Inflammatory macrophage treated with lipopolysaccharide for 4 hours (primary cell): ENCODE data around the gene RGL1.

Experiments
- DNase-seq: peaks from one replicate; pipeline ENCODE4 v3.0.0-alpha.2; 2020

The RGL1 gene

DNA sequence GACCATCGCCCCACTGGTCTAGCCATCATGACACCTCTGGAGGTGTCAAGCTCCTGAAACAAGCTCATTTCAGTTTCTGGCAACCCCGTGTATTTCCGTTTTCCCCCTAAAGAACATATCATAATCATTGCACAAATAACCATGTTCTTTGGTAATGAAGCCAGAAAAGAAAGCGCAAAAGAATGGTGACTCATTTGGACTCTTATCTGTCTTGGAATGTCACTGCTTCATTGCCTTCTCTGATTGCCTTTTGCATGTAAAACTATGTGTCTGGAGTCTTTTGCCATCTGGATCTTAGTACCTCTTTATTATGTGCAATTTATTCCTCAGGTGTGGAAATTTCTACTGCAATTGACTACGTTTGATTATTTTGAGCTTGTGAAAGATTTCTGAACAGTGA is 122.1 kb downstream of the RGL1 start:
- no peak for DNase-seq

DNA sequence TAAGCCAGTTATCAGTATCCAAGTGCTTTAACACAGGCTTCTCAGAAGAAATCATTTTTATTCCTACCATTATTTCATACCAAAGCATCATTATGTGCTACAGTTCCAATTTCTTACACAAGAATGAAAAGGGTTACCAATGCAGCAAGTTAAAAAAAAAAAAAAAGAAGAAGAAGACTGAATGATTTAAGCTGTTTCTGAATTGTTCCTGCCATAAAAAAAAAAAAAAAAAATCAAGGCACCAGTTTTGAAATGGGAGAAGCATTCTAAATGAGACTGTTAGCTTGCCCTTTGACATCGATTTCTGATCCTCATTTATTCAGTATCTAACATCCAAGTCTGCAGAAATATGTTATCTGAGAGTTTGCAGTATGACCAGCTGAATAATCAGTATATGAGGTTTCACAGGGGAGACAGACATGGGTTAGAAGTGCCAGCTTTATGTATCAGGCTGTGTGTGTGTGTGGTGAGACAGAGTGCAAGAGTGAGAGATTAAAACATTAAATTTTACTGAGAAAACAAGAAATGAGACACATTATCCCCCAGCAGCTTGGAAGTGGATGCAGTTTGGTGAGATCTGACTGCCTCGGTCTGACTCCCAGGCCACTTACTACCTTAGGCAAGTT is 126.8 kb downstream of the RGL1 start:
- no peak for DNase-seq

DNA sequence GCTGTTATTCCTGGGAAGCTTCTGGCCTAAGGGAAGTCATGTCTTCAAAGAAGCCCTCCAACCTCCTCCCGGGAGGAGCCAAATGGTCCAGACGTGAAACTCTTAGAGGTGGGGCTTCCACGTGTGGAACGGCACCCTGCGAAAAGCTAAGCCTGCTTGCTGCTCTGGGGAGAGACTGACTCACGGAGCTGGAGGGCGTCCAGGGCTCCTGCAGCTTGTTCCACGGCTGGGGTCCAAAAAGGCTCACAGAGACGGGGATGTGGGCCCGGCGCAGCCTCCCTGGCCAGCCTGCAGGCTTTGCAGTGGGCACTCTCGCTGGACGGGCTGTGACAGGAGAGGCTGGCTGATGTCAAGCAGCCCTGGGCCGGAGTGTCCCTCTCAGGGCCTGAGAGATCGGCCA is 127.5 kb downstream of the RGL1 start:
- DNase-seq = no peak

DNA sequence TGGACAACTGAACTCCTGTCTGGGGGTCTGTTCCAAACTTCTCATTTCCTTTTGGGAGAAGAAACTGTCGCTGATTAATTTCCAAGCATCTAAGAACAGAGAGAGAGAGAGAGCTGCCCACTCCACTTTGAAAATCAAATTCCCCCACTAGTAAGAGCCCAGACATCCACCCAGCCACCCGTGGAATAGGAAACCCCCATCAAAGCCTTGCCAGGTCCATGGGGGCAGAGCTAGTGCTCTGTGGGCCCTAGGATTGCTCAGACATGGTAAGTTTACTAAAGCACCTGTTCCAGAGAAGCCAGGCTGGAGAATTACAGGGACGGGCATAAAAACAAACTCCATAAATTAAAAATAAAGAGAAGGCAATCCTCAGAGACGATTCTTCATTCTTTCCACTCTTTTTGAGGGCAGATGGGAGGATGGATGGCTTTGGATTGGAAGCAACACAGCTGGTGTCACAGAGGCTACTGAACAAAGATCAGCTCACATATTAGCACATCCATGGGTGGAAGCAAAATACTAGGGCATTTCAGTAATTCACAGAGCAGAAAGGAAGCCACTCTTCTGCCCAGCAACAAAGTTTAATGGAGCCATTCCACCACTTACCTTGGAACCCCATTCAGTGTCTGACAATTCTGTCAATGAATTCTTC is 128.7 kb downstream of the RGL1 start:
- DNase-seq = no peak

DNA sequence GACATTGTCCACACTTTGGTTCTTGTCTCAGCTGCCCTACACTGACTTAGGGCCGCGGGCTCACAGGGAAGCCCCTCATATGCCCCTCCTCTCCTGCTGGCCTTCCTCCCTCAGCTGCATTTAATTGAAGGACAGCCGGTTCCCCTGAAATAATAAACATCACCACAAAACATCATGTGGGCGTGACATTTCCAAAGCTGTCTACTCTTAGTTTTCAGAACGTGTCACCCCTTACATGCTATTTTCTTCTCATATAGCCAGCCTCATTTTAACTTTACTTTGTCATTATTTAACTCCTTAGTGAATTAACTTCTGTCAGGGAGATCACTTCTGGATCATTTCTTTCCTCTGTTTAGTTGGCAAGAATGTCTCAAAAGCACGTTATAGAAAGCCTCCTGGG is 129.4 kb downstream of the RGL1 start:
- DNase-seq = no peak

DNA sequence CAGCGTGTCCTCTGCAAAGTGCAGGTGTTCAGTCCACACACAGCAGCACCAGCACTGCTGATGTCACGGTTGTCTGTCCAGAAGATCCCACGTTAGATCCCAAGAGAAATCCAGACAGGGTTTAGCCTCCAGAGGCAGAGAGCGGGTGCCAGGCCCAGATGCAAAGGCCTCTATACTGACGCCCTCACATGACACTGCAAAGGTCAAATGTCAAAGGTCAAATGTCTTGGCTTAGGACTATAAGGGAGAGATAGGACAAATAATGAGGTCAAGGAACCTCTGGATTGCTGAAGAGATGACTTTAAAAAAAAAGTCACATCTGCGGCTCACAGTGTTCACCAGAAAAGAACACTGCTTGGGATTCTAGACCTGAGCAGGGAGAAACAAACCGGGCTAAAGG is 131.1 kb downstream of the RGL1 start:
- no peak for DNase-seq

DNA sequence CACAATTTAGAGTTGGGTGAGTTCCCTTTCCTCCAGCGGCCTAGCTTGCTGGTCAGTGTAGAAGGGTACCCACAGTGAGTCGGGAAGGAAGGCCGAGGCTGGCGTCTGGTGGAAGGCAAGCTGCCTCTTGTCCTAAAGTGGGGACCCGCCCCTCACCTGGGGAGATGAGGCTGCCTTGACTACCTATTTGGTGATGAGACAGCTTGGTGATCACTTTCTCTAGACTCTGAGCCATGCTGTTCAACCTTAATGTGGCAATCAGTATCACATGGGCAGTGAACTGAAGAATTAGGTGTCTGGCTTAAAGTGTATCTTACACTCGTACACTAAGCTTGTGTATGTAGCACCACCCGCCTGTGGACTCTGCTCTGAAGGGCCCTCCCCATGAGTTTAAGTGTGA is 131.9 kb downstream of the RGL1 start:
- no peak for DNase-seq

DNA sequence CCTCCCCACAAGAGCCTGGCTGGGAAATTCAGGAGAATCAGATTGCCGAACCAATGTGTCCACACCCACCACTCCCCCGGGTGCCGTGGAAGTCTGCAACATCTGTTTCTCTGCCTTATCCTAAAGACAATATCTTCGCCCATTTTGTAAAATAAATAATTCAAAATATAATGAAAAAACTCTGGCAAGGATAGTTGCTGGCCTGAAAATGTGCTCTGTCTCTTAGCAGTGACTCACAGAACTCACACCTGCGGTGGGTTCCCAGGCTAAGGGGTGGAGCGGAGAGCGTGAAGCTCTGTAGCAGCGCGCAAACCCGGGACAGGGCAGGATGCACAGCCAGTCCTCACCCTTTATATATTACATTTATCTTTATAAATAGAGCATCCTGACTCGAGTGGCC is 132.7 kb downstream of the RGL1 start:
- DNase-seq = no peak

DNA sequence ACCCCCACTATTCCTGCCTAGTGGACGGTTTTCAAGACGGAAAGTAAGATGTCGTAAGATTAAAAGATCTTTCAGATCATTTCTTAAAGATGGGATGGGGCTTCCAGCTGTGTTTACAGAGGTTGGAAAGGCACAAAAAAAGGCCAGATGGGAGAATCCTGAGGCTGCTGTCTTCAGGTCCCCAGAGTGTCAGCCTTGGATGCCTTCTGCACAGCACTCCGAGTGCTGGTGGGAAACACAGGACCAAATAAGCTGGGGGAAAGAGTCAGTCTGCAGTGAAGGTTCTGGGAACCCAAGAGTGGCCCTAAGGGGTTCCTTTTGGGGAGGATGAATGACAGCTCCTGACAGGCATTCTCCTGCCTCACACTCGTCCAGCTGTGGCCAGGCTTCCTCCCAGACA is 136.1 kb downstream of the RGL1 start:
- DNase-seq = no peak

DNA sequence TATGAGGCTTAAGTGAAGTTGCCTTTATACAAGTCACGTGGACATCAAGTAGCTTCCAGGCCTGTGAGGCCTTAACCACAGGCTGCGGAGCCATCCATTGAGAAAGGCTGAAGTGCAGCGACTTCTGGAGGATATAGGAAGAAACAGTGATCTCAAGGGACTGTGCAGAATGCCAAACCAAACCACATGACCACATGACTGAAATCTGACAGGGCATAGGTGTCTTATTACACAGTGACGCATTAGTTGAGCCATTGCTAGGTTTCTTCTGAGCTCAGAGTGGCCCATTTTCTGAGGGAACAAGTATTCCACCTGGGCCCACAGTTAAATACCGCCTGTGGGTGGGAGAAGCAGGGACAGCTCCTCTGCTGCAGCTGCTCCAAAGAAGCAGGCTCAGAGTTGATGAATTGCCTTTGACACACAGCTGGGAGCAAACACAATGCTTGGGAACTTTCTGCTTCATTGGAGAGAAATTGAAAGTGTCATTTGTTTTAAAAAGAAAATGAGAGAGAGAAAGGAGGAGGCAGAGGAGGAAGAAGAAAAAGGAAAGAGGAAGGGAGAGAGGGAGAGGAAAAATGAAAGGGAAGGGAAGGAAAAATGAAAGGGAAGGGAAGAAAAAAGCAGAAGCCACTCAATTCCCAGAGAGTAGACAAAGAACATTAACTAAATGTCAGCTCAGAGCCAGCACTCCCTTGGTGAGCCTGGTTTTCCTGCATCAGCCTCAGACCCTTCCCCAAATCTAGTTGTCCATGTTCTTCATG is 138.2 kb downstream of the RGL1 start:
- peak; percentile 45 for DNase-seq

DNA sequence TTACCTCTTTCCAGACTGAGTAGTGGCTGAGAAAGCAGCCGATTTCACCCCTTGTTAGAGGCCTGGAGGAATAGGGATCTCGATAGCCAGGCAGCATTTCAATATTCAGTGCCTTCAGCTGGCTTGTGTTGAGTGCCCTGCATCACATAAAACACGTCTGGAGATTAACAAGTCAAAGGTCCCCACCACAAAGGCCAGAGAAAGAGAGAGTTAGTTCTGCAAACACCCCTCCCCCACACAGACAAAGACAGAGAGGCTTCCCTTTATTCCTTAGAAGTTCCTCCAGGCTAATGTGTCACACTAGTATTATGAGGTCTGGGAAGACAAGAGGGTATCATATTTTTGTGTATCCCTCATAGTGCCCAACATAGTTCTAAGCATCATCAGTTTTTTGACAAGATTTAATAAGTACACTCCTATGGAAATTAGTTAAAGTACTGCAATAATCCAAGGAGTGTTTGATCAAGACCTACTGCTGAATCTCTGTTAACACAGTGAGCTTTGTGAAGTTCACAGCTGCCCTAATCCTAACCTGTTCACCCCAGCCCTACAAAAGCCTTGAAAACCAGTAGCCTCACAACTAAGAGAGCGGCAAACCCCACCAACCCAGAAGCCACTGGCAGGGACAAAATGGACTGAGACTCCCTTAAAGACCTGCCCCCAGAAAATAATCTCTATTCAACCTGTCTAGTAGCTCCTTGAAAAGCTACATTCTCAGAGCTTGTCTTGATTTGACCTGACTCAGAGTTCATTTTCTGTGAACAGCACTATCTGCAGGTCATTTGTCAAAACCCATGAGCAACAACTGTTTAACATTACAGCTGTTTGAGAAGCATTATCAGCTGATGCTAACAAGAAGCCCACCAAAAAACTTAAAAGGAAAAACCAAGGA is 140.8 kb downstream of the RGL1 start:
- DNase-seq = peak; percentile 38

DNA sequence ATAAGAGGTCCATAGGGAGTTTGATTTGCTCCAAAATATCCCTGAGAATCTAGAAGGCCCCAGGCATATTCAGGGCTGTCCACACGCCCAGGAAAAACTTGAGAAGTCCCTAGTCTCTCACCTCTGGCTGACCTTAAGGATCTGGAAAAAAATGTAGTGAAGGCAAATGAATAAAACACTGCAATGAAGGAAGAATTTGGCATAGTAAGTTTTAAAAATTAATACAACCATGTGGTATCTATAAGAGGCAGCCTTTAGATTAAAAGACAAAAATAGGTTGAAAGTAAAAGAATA is 141.3 kb downstream of the RGL1 start:
- DNase-seq = no peak

DNA sequence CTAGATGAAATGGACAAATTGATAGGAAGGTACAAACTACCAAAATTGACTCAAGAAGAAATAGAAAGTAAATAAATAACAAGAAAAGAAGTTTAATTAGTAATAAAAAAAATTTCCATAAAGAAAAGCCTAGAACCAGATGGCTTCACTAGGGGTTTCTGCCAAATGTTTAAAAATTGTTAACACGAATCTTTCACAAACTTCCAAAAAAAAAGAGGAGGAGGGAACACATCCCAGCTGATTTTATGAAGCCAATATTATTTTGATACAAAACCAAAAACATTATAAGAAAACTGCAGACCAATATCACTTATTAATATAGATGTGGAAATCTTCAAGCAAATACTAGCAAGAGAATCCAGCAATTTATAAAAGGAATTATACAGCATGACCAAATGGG is 143.1 kb downstream of the RGL1 start:
- no peak for DNase-seq

DNA sequence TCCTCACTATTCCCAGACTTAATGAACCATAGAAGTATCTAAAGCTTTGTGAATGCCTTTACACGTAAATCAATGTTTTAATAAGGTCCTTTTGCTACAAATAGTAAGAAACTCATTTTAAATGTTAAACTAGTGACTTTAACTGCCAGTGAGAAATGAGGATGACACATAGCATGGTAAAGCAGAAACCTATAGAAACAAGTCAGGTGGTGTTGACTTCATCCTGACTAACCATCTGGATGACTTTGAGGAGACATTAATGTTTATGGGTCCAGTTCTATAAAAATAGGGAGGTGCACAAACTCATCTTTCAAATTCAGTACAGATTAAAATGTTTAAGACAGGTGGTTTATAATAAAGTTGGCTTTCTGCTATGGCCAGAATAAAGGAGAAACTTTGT is 147.2 kb downstream of the RGL1 start:
- peak; percentile 49 for DNase-seq

DNA sequence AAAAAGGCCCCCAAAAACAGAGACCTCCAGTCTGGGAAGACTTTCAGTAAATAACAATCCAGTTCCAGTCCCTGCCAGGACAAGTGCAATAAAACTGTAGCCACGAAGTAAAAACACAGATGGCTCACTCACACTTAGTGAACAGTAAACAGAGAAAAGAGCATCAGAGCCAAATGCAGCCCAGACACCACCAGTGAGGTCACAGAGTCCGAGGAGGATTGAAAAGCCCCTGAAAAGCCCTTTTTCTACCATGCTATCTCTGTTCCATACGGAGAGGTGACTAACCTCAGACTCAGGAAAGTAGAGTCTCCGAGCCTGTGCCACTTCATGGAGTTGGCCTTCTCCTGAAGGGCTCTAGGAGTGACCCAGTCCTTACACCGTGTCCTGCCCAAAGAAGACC is 148.1 kb downstream of the RGL1 start:
- DNase-seq = no peak

DNA sequence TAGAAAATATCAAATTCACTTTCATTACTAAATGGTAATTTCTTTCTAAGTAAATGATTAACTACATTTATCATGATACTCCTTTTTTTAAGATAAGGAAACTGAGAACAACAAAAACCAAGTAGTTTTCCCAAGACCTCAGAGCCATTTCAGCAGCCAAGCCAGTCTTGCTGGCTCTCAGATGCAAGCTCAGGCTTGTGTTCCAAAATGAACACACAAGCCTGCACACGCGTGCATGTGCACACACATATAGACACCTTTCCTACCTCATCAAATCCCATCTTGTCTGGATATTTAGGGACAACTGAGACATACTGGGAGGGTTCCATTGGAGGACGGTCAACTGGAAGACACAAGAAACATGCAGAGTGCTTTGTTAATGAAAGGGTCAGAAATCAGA is 149.6 kb downstream of the RGL1 start:
- DNase-seq = no peak

DNA sequence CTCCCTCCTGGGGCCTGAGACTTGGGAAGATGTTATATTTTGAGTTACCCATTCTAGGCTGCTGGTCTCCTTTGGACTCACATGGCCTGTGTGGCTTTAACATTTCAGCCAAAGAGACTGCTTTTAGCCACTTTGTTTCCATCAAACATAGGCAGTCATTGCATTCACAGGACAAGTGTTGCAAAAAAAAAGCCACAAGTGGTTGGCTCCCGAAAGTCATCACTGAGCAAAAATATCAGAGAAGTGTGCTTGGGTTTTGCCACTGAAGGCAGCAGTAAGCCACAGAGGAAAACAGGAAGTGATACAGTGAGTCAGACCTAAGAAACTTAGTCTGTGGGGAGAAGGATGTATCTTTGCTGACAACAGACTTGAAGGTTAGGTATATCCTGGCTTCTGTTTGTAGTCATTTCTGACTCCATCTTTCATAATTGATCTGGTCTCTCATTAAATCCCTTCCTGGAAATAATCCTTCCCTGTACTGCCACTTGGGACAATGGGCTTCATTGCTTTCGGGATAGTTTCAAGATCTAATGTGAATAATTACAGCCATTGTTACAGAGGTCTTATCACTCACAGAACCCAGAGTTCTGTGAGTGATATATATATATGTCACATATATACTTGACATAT is 151.8 kb downstream of the RGL1 start:
- peak; percentile 95 for DNase-seq

DNA sequence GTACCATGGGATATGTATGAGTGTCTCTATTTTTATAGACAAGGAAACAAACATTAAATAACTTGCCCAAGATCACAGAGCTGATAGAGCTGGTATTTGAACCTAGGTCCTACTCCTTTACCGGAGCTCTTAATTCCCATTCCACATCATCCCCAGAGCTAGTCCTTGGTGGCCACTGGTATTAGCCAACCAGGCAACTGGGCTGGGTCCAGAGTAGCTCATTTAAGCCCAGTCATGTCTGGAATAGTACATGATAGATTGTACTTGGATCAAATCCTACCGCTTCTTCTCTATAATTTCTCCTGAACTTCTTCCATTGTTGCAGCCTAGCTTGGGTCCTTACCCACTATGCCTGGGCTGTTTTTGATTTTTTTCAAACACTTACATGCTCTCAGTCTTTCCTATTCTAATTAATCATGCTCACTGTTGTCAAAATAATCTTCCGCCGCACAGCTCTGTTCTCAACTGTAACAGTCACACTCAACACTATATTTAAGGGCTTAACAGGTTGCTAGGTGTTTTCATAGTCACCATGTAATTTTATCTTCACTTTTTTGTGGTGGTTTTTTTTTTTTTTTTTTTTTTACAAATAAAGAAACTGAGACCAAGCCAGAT is 152.4 kb downstream of the RGL1 start:
- DNase-seq = no peak

DNA sequence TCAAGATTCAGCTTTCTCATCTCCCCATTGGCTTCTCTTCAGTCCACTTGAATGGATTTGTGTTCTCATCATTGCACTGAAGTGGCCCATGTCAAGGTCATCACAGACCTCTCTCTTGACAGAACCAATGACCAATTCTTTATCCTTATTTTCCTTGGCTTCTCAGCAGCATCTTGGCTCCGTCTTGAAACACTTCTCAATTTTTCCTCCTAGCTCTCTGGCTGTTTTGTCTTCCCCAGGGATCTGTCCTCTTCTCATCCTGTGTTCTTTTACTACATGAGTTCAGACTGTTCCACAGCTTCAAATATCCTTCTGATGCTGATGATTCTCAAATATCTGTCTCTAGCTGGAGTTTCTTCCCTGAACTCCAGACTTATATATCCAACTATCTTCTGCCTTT is 154.0 kb downstream of the RGL1 start:
- no peak for DNase-seq

DNA sequence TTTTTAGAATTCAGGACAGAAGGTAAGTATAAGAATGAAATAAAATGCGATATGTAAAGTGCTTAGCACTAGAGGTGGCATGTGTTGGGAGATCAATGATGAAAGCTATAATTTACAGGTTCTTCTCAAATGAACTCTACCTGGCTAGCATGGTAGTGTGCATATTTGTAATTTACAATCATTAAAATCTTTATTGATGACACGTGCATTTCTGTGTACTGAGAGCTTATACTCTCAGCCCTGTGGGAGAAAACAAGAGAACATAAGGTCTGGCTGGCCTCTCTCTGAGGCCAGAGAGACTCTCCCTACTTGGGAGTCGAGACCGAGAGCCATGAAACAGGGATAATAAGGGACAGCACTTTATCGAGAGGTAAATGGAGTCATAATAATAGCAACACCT is 156.2 kb downstream of the RGL1 start:
- no peak for DNase-seq

DNA sequence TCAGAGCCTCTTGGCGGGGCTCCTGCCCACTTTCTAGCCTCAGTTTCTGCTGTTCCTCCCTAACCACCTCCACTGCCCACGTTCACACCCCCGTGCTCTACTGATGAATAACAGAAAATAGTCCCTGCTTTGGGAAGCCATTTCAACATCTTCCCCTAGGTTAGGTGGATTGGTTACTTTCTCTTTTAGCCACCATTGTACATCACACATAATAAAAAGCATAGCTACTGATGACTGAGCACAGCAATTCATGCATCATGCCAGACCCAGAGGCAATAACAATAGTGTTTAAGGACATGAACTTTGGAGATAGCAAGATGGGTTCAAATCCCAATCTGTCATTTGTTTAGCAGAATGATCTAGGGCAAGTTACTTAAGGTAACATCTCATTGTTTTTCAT is 158.0 kb downstream of the RGL1 start:
- DNase-seq = no peak

DNA sequence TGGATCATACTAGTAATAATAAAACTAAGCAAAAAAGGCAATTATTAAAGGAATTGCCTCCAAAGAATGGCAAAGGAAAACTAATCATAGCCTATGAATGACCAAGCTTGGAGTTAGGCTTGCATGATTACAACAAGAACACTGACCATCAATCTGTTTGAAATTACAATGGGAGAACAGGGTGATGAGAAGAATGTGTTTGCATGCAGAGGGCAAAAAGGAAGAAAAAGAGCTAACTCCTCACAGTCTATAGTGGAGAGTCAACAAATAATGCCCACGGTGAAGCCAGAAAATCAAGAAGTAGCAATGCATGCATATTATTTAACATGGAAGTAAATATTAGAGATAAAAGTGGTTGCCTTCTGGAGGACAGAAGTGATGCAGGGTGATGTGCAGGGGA is 160.8 kb downstream of the RGL1 start:
- DNase-seq = no peak

DNA sequence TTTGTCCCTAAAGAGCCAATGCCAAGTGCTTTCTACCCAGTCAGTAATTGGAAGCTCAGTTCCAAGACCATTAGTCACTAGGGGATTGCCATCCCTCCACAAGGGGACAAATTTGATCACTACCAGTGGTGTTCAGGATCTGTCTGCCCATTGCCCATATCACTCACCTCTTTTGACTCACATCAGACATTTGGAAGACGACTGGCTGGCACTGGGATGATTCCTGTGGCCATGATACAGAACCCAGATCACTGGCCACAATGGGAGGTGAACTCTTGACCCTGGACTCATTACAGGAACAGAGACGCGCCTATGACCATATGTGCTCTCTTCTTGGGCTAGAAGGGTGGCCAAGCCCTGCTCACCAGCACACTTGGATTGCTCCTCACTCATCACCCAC is 161.6 kb downstream of the RGL1 start:
- no peak for DNase-seq
